Neutrophil (primary cell): ENCODE results near the gene ENTPD6.

Experiments used
- H3K27ac ChIP-seq: fragments of 200-600 bp; sonication (generic); 2 replicates; pipeline ENCODE4 v1.5.1; 2016; ENCODE audit warnings: mild to moderate bottlenecking, moderate library complexity
- H3K27me3 ChIP-seq: fragments of 200-600 bp; sonication (generic); 2 replicates; pipeline ENCODE4 v1.6.0; 2016; ENCODE audit warnings: mild to moderate bottlenecking
- H3K36me3 ChIP-seq: fragments of 200-600 bp; sonication (generic); 2 replicates; pipeline ENCODE4 v1.5.1; 2017
- H3K4me1 ChIP-seq, 2 experiments: fragments of 200-600 bp in 1 of 2; sonication (generic) in 1 of 2; 1 replicate in 1 of 2; 2 replicates in 1 of 2; pipeline versions ENCODE4 v1.5.1 to v1.6.1; 2013 to 2016; ENCODE audit warnings: low read depth in 1 of 2, low read length in 1 of 2, mild to moderate bottlenecking in 1 of 2, moderate library complexity in 1 of 2; ENCODE audit not compliant: control insufficient read depth in 1 of 2, insufficient read depth in 1 of 2
- H3K4me3 ChIP-seq, 2 experiments: fragments of 200-600 bp in 1 of 2; sonication (generic) in 1 of 2; 1 replicate in 1 of 2; 2 replicates in 1 of 2; pipeline ENCODE4 v1.5.1; 2013 to 2016; ENCODE audit warnings: low read depth in 1 of 2, low read length in 1 of 2, mild to moderate bottlenecking in 1 of 2, moderate library complexity in 1 of 2
- H3K9me3 ChIP-seq: fragments of 200-600 bp; sonication (generic); 2 replicates; pipeline ENCODE4 v1.5.1; 2016
- CTCF ChIP-seq: fragments of 200-600 bp; sonication (generic); IDR thresholded peaks from 2 replicates; pipeline ENCODE4 v1.5.1; 2016; ENCODE audit warnings: antibody characterized with exemption

The ENTPD6 gene

GRCh38 chr20:25220021-25220730 lies 24.7 kb downstream of the ENTPD6 start:
- H3K4me1 ChIP-seq = no peaks in the 10 kb centered on the region

GRCh38 chr20:25220810-25221591 lies 25.5 kb downstream of the ENTPD6 start:
- TF ChIP-seq CTCF = no peak
- Histone ChIP-seq H3K4me1 (no peaks in the 10 kb centered on the region), H3K27me3 (no peaks in the 10 kb centered on the region), H3K9me3 (no peaks in the 10 kb centered on the region), H3K36me3 (peaks cover 11% of the 10 kb centered on the region), H3K4me3 (no peak overlapping the region), H3K27ac (no peak overlapping the region)

More at GRCh38 chr20:25220021-25220730, 24.7 kb downstream of the ENTPD6 start:
- H3K9me3 ChIP-seq = no peaks in the 10 kb centered on the region
- H3K4me3 ChIP-seq = no peak overlapping the region
- no peak for TF ChIP-seq CTCF
- no peak overlapping the region for H3K27ac ChIP-seq
- H3K27me3 ChIP-seq = no peaks in the 10 kb centered on the region
- peaks cover 11% of the 10 kb centered on the region for H3K36me3 ChIP-seq

GRCh38 chr20:25221592-25222460 lies 26.3 kb downstream of the ENTPD6 start:
- H3K27me3 ChIP-seq = no peaks in the 10 kb centered on the region
- peaks cover 11% of the 10 kb centered on the region for H3K36me3 ChIP-seq
- H3K27ac ChIP-seq = no peak overlapping the region
- no peaks in the 10 kb centered on the region for H3K4me1 ChIP-seq
- no peak for TF ChIP-seq CTCF
- H3K4me3 ChIP-seq = no peak overlapping the region
- H3K9me3 ChIP-seq = no peaks in the 10 kb centered on the region

- H3K9me3 ChIP-seq = no peaks in the 10 kb centered on the region
- no peak overlapping the region for H3K4me3 ChIP-seq
- H3K27ac ChIP-seq = no peak overlapping the region
- no peaks in the 10 kb centered on the region for H3K4me1 ChIP-seq
- TF ChIP-seq CTCF = no peak
- peaks cover 11% of the 10 kb centered on the region for H3K36me3 ChIP-seq
- no peaks in the 10 kb centered on the region for H3K27me3 ChIP-seq
These were observed 27.1 kb downstream of the ENTPD6 start for GRCh38 chr20:25222461-25223178.

GRCh38 chr20:25223179-25223661 lies 27.7 kb downstream of the ENTPD6 start:
- H3K9me3 ChIP-seq = no peaks in the 10 kb centered on the region
- H3K27ac ChIP-seq = no peak overlapping the region
- H3K4me3 ChIP-seq = no peak overlapping the region
- TF ChIP-seq CTCF = no peak
- peaks cover 11% of the 10 kb centered on the region for H3K36me3 ChIP-seq
- H3K27me3 ChIP-seq = no peaks in the 10 kb centered on the region
- no peaks in the 10 kb centered on the region for H3K4me1 ChIP-seq
